ENCODE results near the gene TTLL10.

The TTLL10 gene

DNA sequence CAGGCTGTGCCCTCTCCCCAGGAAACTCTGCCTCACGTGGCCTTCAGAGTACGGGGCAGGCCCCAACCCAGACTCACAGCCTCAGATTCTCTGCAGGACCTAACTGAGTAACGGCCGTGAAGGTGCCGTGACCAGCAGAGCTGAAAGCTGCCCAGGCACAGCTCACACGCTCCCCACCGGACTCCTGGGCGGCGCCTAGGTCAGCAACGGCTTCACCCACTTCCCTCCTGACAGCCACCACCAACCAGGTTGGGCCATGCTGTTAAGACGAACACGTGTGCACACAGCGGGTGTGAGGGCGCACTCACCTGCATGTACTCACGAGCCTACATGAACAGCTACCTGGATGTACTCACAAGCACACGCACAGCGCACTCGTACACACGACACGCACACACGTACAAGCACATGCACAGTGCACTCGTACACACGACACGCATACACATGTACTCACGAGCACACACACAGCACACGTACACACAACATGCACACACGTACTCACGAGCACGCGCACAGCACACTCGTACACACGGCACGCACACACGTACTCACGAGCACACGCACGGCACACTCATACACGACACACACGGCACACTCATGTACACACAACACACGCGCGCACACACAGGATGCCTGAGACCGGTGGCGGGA lies 49.0 kb downstream of the TTLL10 start:
- DNase-seq (ENCODE audit: low read depth), result no peak

DNA sequence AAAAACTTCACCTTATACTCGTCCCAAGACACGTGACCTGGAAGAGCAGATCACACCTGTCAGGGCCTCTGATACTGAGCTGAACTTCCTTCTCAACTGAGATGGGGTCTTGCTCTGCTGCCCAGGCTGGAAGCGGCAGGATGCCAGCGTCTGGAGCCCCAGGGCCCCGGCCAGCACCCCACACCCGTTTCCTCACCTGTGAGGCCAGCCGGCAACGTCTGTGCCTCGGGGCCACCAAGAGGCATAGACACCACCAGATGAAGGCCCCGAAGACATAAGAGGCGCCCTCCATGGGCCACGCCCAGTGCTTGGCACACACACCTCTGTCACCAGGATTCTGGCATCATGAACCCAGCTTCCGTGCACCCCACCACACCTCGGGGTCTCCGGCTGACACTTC lies 49.6 kb downstream of the TTLL10 start:
- DNase-seq (ENCODE audit: low read depth), result no peak

DNA sequence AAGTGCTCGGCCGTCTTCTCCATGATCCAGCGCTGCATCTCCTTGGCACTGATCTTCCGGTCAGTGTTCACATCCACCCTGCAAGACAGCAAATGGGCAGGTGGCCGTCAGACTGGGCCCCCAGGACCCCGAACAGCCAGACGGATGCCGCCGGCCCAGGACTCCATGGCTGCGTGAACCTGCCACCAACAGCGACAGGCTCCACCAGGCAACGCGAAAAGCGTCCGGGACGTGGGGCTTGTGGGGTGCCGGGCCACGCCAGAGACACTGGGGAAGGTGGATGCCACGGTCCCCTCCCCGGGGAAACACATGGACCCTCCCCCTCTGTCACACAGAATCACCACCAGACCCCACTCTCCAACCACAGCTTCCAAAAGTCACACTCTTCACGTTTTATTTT lies 50.2 kb downstream of the TTLL10 start:
- DNase-seq (ENCODE audit: low read depth), result no peak

DNA sequence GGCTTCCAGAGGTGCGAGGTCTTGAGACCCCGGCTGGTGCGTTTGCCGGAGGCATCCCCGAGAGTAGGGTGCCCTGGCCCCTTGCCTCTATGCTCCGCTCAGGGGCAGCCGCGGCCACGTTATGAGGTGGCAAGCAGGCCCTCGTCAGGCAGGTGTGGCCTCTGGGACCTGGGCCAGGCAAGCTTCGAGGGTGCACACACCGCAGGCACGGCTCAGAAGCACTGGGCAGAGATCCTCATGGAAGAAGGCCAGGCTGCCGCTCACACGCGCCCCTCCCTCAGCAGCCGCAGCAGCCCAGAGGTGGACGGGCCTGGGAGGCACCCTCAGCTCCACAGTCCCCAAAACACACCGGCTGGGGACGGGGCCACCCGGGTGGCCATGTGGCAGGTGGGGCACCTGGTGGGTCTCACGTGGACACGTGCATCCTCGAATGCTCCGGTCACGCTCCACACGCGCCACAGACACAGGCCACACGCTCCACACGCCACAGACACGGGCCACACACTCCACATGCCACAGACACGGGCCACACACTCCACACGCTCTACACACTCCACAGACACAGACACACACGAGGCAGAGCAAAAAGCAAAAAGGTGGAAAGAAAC lies 51.7 kb downstream of the TTLL10 start:
- DNase-seq (ENCODE audit: low read depth), result no peak

DNA sequence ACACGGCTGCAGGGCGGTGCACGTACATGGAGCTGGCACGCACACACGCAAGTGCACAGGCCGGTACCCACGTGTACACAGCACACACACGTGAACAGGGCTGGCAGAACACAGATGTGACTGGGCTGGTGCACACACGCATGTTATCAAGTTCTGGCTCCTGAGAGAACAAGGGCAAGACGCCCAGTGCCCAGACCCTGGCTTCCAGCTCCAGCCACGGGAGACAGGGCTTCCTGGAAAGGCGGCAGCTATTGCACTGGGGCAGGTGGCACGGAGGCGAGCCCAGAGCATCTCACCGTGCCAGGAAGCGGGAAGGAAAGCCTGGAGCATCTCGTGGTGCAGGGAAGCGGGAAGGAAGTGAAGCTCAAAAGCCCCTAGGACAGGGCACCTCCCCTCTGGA lies 52.2 kb downstream of the TTLL10 start:
- DNase-seq (ENCODE audit: low read depth), result no peak

GRCh38 chr1:1226566-1227362 lies 53.1 kb downstream of the TTLL10 start:
- no peak for DNase-seq (ENCODE audit: low read depth)

- no peak for DNase-seq (ENCODE audit: low read depth)
Observed at GRCh38 chr1:1227386-1227785, 53.7 kb downstream of the TTLL10 start.

DNA sequence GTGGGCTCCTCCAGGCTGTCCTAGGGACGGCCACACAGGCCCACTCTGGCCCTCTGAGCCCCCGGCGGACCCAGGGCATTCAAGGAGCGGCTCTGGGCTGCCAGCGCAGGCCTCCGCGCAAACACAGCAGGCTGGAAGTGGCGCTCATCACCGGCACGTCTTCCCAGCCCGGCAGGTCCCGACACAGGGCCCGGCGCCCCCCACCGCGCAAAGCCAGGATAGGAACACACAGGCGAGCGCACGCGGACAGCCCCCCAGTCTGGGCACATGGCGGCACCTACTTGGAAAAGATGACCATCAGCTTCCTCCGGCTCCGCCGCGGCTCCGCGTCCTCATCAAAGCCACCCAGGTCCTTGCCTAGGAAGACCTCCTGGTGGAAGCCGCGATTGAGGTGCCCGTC lies 54.5 kb downstream of the TTLL10 start:
- DNase-seq (ENCODE audit: low read depth), result no peak

DNA sequence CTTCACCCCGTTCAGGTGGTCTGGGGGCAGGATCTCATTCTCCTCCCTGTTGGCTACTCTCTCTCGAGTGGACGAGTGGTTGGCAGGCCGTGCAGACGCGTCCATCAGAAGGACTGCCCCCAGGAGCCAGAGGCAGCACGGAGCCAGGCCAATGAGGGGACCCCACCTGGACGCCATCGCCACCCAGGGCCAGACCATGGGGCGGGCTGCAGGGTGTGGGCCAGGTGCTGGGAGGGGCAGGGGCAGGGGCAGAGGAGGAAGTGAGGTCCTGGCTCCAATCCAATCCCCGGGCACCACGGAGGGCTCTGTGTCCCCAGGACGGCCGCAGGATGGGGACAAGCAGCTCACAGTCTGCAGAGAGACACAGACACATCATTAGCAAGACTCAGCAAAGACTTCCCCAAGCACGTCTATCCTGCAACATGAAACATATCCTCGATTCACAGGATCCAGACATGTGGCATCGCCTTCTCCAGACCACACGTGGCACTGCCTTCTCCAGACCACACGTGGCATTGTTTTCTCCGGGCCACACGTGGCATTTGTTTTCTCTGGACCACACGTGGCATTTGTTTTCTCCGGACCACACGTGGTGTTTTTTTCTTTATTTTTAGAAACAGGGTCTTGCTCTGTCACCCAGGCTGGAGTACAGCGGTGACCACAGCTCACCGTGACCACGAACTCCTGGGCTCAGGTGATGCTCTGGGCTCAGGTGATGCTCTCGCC lies 55.1 kb downstream of the TTLL10 start:
- DNase-seq (ENCODE audit: low read depth), result no peak

GRCh38 chr1:1229770-1230169 lies 56.1 kb downstream of the TTLL10 start:
- no peak for DNase-seq (ENCODE audit: low read depth)

DNA sequence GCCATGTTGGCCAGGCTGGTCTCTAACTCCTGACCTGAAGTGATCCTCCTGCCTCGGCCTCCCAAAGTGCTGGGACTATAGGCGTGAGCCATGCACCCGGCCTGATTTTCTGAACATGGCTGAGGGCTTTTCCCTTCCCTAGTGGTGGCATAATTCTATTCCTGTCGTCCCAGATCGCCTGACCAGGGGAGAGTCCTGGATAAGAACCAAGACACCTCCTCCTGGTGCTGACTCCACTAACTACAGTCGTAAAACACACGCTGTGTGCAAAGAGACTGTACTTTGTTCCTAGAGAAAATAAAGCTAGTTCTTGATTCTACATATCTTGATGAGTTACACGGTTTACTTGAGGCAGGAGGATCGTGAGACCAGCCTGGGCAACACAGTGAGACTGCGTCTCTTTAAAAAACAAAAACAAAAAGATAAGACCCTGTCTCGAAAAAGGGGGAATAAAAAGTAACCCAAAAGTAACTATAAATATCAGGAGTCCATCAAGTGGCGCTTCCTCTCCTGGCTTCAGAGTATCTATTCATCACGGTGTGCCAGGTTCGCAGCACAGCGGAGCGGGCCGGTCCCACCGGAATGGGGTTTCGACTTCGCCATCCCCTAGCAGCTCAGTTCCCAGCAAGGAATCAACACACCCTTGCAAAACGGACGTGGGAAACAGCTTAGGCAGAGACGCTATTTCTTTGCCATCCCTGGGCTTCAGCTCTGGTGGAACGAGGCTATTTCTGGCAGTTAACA lies 57.1 kb downstream of the TTLL10 start:
- no peak for DNase-seq (ENCODE audit: low read depth)

DNA sequence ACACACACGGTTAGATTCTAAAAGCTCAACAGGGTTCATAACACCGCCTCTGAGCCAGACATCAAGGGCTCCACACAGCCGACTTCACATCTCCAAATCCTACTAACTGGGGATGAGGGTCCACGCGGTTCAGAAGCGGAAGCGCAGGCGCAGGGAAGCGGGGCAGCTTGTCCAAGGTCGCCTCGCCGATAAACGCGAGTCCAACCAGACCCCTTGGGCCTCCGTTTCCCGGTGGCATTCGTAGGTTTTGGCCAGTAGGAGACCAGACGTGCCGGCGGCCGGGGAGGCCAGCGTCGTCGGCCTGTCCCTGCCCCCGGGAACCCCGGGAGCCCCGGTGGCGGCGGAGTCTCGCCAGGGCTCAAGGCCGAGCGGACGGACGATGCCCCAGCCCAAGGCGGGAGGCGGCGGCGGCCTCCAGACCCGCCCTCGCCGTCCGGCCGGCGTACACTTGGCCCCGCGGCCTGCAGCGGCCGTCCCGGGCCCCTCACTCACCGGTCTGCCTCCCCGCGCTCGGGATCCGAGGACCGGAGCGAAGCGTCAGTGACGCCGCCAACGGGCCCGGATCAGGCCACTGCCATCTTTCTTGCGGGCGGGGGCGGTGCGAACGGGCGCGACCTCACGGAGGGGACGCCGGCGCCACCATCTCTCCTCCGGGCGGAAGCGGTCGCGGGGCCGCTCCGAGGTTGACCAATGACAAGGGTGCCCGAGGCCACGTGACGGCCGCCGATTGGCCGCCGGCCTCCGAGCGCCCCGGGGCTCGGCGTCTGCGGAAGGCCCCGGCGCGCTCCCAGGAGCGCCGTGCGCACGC lies 57.9 kb downstream of the TTLL10 start, which contains the start of gene SDF4:
TSS of gene SDF4 (minus strand) at position 602 of the 808 bp plus-strand sequence. CDS start 3,229 bp downstream, outside the sequence.
- DNase-seq (ENCODE audit: low read depth), result peak; percentile 92

DNA sequence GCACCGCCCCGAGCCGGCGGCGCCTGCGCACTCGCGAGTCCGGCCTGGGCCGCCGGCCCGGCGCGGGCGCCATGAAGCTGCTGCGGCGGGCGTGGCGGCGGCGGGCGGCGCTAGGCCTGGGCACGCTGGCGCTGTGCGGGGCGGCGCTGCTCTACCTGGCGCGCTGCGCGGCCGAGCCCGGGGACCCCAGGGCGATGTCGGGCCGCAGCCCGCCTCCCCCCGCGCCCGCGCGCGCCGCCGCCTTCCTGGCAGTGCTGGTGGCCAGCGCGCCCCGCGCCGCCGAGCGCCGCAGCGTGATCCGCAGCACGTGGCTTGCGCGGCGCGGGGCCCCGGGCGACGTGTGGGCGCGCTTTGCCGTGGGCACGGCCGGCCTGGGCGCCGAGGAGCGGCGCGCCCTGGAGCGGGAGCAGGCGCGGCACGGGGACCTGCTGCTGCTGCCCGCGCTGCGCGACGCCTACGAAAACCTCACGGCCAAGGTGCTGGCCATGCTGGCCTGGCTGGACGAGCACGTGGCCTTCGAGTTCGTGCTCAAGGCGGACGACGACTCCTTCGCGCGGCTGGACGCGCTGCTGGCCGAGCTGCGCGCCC lies 58.6 kb downstream of the TTLL10 start, which contains the start of gene B3GALT6:
TSS of gene B3GALT6 (plus strand) at position 30 of the 588 bp plus-strand sequence. CDS start at position 72, 42 bp downstream.
- no peak for DNase-seq (ENCODE audit: low read depth)

GRCh38 chr1:1232796-1233566 lies 59.3 kb downstream of the TTLL10 start:
- no peak for DNase-seq (ENCODE audit: low read depth)

DNA sequence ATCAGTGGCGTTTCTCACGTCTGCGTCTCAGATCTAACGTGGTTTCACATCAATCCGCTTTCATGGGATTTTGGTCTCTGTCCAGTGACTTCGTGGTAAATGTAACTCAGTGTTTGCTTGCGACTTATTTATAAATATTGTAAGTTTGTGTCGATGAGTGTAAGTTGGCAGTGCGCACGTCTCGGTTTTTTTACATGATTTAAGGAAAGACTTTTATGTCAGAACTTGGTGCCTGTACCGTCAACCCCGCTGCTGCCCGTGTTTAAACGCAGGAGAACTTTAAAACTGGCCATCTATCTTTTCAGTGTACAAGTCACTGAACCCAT lies 59.9 kb downstream of the TTLL10 start:
- DNase-seq (ENCODE audit: low read depth), result no peak

DNA sequence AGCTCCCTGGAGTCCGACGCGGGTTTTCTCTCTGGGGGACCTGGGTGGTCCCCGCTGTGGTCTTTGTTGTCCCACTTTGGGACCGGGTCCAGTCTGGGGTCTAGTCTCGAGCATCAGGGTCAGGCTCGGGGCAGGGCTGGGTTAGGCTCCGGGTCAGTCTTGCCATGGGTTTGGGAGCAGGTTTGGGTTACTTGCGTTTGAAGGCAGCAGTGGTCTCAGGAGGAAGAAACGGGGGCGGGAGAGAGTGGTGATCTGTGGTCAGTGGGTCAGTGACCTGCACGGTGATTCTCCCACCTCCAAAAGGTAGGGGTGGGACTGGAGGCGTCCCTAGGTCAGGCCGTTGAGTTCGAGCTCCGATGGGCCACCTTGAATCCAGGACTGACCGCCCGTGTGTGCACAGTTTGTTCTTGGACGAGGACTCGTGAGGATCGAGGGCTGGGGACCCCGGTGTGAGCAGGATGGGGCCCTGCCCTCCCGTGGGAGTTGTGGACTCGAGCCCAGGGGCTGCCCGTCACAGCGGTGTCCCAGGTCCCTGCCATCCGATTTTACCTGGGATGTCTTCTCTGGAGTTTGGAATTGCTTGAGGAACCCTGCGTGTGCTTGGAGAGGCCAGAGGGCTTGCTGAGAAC lies 60.6 kb downstream of the TTLL10 start:
- DNase-seq (ENCODE audit: low read depth), result no peak

GRCh38 chr1:1235016-1235744 lies 61.5 kb downstream of the TTLL10 start:
- DNase-seq (ENCODE audit: low read depth), result no peak

- no peak for DNase-seq (ENCODE audit: low read depth)
Observed at GRCh38 chr1:1236176-1236763, 62.6 kb downstream of the TTLL10 start.

Data from stimulated activated CD8-positive, alpha-beta memory T cell treated with anti-CD3 and anti-CD28 coated beads, Interleukin-7, amount 100 ng/mL, for 24 hours (primary cell).